ENCODE data around the gene BAD. TPM values are rescaled to one million over a fixed set of nuclear protein-coding genes. Genes with fewer than 3 reads are reported as not detected.

Gene BAD
- polyA plus RNA-seq, 1 donor: 37.9 TPM

- no peak for DNase-seq
These were observed 13.4 kb upstream of the BAD start for GRCh38 chr11:64297699-64298358.

DNA sequence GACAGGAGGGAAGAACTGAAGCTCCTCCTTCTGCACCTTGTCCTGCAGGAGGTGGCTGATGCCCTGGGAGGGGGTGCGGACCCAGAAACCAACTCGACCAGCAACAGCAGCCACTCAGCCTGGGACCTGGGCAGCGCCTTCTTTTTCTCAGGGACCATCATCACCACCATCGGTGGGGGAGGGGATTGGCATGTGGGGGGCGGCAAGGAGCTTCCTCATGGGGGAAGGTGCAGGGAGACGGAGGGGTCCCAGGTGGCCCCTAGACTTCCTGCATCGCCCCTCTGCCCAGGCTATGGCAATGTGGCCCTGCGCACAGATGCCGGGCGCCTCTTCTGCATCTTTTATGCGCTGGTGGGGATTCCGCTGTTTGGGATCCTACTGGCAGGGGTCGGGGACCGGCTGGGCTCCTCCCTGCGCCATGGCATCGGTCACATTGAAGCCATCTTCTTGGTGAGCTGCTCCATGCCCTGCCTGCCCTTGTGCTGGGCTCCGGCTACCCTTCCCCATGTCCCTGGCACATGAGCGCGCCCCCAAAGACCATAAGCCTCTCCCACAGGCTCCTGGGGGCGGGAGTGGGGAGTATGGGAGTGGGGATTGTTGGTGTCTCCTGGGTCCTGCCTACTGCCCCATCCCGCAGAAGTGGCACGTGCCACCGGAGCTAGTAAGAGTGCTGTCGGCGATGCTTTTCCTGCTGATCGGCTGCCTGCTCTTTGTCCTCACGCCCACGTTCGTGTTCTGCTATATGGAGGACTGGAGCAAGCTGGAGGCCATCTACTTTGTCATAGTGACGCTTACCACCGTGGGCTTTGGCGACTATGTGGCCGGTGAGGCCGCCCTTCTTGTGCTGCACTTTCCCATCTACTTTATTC lies 12.6 kb upstream of the BAD start:
- no peak for DNase-seq

GRCh38 chr11:64296236-64296635 lies 11.8 kb upstream of the BAD start:
- DNase-seq: no peak

- DNase-seq: no peak
These were observed 11.3 kb upstream of the BAD start for GRCh38 chr11:64295760-64296159.

DNA sequence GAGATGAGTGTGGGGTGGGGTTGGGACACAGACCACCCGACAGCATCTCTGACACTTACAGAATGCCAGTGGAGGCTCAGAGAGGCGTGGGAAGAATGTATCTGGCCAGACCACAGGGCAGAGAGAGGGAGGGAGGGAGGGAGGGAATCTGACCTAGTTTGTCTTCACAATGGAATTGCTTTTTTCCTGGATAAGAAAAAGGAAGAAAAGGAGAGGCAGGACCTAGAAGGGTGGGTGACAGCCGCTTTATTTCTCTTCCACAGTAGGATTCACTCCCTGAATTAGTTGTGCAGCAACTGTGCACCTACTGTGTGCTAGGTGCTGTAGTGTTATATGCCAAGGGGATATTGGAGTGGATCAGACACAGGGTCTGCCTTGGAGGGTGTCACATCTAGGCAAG lies 10.3 kb upstream of the BAD start:
- no peak for DNase-seq

DNA sequence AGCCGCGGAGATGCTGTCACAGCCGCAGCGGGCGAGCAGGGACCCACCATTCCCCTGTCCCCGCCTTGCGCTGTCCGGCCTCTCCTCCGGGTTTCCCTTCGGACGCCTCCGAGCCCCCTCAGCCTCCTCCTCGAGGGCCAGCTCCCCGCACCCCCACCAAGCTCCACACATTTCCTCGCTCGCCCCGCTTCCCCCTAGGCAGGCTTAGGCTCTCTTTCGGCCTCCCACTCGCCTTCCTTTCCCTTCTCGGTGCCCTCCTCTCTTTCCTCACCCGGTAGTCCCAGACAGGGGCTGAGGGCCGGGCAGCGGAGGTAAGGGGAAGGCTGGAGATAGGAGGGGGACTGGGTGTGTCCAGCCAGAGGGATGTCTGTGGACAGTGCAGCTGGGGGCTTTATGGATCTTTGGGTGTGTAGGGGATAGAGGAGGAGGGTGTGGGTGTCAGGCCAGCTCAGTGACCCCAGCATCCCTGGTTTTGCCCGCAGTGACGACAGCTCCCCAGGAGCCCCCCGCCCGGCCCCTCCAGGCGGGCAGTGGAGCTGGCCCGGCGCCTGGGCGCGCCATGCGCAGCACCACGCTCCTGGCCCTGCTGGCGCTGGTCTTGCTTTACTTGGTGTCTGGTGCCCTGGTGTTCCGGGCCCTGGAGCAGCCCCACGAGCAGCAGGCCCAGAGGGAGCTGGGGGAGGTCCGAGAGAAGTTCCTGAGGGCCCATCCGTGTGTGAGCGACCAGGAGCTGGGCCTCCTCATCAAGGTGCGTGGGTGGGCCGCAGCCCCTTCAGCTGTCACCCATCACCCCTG lies 8.2 kb upstream of the BAD start:
- no peak for DNase-seq

- no peak for DNase-seq
These were observed 7.4 kb upstream of the BAD start for GRCh38 chr11:64291752-64292459.

GRCh38 chr11:64291262-64291751 lies 6.8 kb upstream of the BAD start, which contains the start of gene KCNK4:
KCNK4 (plus strand) TSS chr11:64291302; CDS start chr11:64293019, 1,717 bp downstream.
- DNase-seq: no peak

DNA sequence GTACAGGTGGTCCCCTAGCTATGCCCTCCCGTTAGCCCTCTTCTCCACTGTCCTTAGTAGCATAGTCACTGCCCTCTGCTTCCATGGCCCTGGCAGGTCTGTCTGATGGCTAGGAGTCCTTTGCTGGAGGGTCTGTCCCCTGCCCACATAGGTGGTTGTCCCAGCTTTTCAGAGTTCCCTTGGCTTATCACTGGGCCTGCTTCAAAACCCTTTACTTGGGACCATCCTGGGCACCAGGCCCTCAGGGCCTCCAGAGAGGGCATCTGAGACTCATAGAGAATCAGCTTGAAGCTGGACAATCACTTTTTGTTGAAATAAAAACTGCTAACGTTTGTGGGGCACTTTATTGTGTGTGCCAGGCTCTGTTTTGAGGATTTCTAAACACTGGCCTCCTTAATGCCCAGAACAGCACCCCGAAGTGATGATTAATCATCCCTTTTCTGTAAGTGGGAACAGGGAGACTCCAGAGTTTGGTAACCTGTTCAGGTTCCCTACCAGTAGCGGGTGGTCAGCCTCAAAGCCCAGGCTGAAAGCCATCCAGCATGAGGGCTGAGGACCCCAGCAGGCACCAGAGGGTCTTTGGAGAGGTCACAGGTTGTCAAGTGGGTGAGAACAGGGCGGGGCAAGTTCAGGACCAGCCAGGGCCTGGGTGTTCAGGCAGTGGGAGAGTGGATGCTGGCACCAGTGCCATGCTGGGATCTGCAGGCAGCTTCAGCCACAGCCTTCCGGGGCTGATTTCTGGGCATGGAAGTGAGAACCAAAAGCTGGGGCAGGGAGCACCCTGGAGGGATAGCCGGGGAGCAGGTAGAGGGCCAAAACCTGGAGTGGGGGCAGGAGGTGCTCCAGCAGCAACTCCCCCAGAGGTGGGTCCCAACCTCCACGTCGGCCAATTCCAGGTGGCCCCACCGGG lies 6.1 kb upstream of the BAD start:
- DNase-seq: no peak

- no peak for DNase-seq
These were observed 4.6 kb upstream of the BAD start for GRCh38 chr11:64289002-64289564.

GRCh38 chr11:64288353-64288750 lies 3.9 kb upstream of the BAD start:
- no peak for DNase-seq

DNA sequence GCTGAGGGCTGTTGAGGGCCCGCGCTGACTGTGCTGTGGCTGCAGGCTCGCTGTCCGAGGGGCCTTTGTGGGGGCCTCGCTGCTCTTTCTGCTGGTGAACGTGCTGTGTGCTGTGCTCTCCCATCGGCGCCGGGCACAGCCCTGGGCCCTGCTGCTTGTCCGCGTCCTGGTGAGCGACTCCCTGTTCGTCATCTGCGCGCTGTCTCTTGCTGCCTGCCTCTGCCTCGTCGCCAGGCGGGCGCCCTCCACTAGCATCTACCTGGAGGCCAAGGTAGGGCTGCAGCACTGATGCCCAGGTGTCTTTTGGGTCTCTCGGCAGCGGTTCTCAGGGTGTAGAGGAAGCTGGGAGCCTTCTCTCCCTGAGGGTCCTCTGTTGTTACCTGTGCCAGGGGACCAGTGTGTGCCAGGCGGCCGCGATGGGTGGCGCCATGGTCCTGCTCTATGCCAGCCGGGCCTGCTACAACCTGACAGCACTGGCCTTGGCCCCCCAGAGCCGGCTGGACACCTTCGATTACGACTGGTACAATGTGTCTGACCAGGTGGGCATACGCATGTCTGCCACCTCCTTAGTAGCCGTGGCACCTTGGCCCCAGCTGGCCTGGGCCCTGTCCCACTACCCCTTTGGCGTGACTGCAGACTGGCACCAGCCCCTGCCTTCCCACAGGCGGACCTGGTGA lies 3.3 kb upstream of the BAD start:
- no peak for DNase-seq

DNA sequence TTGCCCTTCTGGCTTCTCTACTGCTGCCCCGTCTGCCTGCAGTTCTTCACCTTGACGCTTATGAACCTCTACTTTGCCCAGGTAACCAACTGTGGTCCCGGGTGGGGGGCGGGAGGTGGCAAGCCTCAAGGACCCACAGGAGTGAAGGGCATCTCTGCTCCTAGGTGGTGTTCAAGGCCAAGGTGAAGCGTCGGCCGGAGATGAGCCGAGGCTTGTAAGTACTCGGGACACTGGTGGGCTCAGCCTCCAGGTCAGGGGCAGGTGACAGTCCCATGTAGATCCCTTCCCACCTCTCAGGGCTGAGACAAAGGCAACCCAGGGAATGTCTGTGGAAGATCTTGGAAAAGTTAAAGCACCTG lies 2.3 kb upstream of the BAD start:
- DNase-seq: no peak

DNA sequence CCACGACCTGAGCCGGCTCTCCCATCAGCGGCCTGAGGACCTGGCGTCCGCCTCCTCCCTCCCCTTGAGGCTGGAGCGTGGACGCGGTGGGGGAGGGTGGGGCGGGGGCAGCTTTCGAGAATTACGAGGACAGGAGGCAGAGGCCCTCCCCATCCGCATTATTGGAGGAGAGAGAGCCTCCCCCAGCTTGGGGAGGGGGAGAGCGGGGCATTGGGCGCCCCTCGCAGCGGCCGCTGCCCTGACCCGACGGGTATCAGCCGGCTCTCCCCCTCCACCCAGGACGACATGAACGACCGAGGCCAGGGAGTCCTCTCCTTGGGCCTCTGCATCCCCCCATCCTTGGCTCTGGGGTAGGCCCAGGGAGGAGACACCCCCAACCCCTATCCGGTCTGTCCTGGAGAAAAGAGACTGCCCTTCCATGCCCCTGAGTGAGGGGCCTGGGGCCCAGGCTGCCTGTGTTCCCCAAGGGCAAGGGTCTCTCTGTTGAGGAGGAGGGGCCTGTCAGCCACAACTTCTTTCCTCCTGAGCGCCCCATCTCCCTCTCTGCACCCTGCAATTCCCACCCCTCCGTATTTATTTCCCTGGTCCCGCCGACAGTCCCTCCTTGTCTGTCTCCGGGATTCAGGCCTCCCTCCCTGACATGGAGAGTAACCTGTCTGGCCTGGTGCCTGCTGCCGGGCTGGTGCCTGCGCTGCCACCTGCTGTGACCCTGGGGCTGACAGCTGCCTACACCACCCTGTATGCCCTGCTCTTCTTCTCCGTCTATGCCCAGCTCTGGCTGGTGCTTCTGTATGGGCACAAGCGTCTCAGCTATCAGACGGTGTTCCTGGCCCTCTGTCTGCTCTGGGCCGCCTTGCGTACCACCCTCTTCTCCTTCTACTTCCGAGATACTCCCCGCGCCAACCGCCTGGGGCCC lies 1.7 kb upstream of the BAD start:
- DNase-seq: no peak

GRCh38 chr11:64284962-64285884 lies 758 bp upstream of the BAD start, which contains the start of gene GPR137:
GPR137 (plus strand) TSS chr11:64285848; CDS start chr11:64286525, 677 bp downstream.
- DNase-seq: peak; percentile 73

DNA sequence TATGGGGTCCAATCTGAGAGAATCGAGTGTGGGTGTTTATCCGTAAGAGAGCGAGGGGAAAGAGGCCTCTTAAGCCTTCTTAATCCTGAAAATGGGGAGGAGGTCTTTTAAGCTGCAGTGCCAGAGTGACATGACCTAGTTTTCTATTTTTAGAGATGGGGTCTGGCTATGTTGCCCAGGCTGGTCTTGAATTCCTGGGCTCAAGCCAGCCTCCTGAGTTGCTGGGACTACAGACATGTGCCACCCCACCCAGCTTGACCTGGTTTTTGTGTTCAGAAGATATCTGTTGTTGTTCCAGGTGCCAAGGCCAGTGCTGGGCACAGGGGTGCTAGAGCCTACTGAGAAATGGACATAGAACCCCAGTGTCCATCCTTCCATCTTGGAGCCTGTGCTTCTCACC lies 1.4 kb downstream of the BAD start:
- DNase-seq: no peak

DNA sequence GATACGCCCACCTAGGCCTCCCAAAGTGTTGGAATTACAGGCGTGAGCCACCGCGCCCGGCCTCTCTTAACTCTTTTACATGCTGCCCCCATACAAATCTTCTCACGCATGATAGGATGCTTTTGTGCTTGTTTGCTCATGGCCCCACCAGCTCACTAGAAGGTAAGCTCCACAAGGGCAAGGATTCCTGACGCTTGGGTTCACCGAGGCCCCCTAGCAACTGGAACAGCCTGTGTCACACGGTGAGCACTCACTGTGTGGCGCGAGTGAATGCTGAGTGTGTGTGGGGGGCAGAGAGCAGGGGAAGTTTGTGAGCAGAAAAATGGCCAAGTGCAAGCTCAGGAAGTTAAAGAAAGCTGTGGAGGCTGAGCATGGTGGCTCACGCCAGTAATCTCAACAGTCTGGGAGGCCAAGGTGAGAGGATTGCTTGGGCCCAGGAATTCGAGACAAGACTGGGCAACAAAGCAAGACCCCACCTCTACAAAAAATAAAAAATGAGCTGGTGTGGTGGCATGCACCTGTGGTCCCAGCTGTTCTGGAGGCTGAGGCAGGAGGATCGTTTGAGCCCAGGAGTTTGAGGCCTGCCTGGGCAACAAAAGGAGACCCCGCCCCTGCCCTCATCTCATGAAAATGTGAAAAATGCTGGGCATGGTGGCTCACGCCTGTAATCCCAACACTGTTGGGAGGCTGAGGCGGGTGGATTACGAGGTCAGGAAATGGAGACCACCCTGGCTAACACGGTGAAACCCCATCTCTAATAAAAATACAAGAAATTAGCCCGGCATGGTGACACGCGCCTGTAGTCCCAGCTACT lies 2.3 kb downstream of the BAD start:
- DNase-seq: no peak
